ENCODE measurements around the gene TMEM154. TPM values are rescaled to one million over a fixed set of nuclear protein-coding genes. Genes with fewer than 3 reads are reported as not detected.

TMEM154 gene
- total RNA-seq, 3 donors from 2014 or later (not counting 1 experiment from before 2014, with no cell fraction given), result 9.8 to 45.4 (median 10.5) TPM

DNA sequence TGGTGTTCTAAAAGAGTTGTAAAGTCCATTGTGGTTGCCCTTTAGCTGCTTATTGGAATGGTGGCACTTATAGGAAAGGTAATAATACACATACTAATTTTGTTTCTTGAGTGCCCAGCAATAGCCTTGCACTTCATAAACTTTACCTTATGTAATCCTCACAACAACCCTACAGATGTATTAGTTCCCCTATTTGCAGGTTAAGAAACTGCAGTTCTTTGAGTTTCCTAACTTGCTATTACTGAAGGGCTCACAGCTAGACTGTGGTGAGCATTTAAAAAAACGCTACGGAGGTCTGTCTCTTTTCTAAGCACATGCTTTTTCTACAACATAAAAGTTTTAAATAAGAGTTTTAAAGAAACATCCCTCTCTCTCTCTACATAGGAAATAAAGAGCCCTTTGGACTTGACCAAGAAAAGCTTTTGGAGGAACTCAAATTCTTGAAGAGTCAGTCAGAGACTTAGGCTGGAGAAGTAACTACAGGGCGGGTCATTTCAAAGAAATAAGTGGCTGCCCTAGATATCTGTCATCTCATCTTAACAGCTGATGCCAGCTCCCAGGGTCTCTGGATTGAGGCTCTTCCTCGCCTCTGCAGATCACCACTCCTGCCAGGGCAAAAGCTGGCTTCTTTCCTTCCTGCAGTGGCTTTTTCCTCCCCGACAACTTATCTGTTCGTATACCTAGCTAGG, 101.9 kb downstream of the TMEM154 start:
- no peaks in the 10 kb centered on the region for H3K9me3 ChIP-seq (ENCODE audit: control insufficient read depth, insufficient read depth, low read length)
- no peak overlapping the region for H3K4me3 ChIP-seq (ENCODE audit: low read length)
- Mint-ChIP-seq H3K4me1 (no peaks in the 10 kb centered on the region), H3K27me3 (ENCODE audit: low read depth in 2 of 2) (peaks cover 16 to 46% of the 10 kb centered on the region in 2 donors), H3K36me3 (no peaks in the 10 kb centered on the region), H3K4me3 (no peak overlapping the region), H3K9me3 (no peaks in the 10 kb centered on the region), H3K27ac (no peak overlapping the region)
- no peaks in the 10 kb centered on the region for H3K4me1 ChIP-seq (ENCODE audit: control insufficient read depth, insufficient read depth, low read length)
- no peaks in the 10 kb centered on the region for H3K36me3 ChIP-seq (ENCODE audit: control insufficient read depth, insufficient read depth, low read length)
- intact Hi-C loops (cut with micrococcal nuclease), result no loop called here
- peaks cover 2% of the 10 kb centered on the region for H3K27me3 ChIP-seq (ENCODE audit: control insufficient read depth, insufficient read depth, low read length)
- ATAC-seq, result no peak
- TF ChIP-seq, protein P1, sequence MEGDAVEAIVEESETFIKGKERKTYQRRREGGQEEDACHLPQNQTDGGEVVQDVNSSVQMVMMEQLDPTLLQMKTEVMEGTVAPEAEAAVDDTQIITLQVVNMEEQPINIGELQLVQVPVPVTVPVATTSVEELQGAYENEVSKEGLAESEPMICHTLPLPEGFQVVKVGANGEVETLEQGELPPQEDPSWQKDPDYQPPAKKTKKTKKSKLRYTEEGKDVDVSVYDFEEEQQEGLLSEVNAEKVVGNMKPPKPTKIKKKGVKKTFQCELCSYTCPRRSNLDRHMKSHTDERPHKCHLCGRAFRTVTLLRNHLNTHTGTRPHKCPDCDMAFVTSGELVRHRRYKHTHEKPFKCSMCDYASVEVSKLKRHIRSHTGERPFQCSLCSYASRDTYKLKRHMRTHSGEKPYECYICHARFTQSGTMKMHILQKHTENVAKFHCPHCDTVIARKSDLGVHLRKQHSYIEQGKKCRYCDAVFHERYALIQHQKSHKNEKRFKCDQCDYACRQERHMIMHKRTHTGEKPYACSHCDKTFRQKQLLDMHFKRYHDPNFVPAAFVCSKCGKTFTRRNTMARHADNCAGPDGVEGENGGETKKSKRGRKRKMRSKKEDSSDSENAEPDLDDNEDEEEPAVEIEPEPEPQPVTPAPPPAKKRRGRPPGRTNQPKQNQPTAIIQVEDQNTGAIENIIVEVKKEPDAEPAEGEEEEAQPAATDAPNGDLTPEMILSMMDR (IDR thresholded peaks at IDR 0.05), result no peak
- DNase-seq, result no peak
- H3K27ac ChIP-seq (ENCODE audit: low read length), result no peak overlapping the region
- 81% methylated on average over 4 of the region's 6 CpGs for WGBS (ENCODE audit: insufficient coverage)

DNA sequence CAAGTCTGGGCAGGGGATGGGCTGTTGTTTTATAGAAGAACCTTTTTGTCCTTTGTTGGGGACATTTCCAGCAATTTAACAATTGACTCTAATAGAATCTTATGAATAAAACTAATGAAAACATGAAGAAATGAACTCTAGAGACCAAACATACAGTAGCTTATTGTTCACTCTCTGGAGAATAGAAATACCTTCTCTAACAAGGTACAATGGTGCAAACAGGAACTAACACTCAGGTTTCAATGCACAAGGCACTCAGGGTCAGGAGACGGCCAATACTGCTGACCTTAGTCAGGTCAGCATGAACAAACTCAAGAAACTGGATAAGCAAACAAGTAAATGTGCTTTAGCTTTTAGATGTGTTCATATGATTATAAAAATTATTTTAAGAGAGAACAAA, 104.3 kb downstream of the TMEM154 start:
- Histone ChIP-seq H3K36me3 (ENCODE audit: control insufficient read depth, insufficient read depth, low read length) (no peaks in the 10 kb centered on the region), H3K27me3 (ENCODE audit: control insufficient read depth, insufficient read depth, low read length) (peaks cover 4% of the 10 kb centered on the region), H3K4me3 (ENCODE audit: low read length) (no peak overlapping the region), H3K27ac (ENCODE audit: low read length) (no peak overlapping the region), H3K4me1 (ENCODE audit: control insufficient read depth, insufficient read depth, low read length) (no peaks in the 10 kb centered on the region), H3K9me3 (ENCODE audit: control insufficient read depth, insufficient read depth, low read length) (no peaks in the 10 kb centered on the region)
- H3K36me3 Mint-ChIP-seq, result no peaks in the 10 kb centered on the region
- no peak overlapping the region for H3K27ac Mint-ChIP-seq
- no peak for DNase-seq
- no peaks in the 10 kb centered on the region for H3K4me1 Mint-ChIP-seq
- intact Hi-C loops (cut with micrococcal nuclease), result no loop called here
- H3K9me3 Mint-ChIP-seq, result no peaks in the 10 kb centered on the region
- peaks cover 19 to 42% of the 10 kb centered on the region in 2 donors for H3K27me3 Mint-ChIP-seq (ENCODE audit: low read depth in 2 of 2)
- no peak overlapping the region for H3K4me3 Mint-ChIP-seq
- 90% methylated on average over 1 of the region's 1 CpG for WGBS (ENCODE audit: insufficient coverage)
- TF ChIP-seq, protein P1 (IDR thresholded peaks at IDR 0.05), result no peak
- no peak for ATAC-seq

DNA sequence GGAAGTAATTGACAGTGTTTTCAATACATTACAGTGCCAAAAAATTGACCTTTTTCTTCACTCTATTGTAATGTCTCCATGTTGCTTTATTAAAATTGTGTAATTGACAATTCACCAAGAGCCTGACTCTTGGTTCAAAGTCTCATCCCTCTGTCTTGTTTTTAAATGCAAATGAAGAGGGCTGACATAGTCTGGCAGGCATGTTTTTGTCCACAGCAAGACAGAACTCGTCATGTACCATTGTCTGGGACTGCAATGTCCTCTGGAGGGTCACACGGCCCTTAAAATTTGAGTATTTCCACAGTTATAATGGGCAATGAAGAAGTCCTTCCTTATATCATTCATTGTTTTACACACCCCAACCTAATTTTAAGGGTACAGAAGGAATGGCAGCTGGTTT, 105.9 kb downstream of the TMEM154 start:
- peaks cover 14 to 36% of the 10 kb centered on the region in 2 donors for H3K27me3 Mint-ChIP-seq (ENCODE audit: low read depth in 2 of 2)
- 79% methylated on average over 1 of the region's 2 CpGs for WGBS (ENCODE audit: insufficient coverage)
- H3K36me3 ChIP-seq (ENCODE audit: control insufficient read depth, insufficient read depth, low read length), result no peaks in the 10 kb centered on the region
- no peaks in the 10 kb centered on the region for H3K36me3 Mint-ChIP-seq
- intact Hi-C loops (cut with micrococcal nuclease), result no loop called here
- H3K27ac ChIP-seq (ENCODE audit: low read length), result no peak overlapping the region
- H3K9me3 Mint-ChIP-seq, result no peaks in the 10 kb centered on the region
- H3K4me1 ChIP-seq (ENCODE audit: control insufficient read depth, insufficient read depth, low read length), result no peaks in the 10 kb centered on the region
- H3K4me1 Mint-ChIP-seq, result no peaks in the 10 kb centered on the region
- DNase-seq (no peak), ATAC-seq (no peak)
- H3K4me3 ChIP-seq (ENCODE audit: low read length), result no peak overlapping the region
- H3K27ac Mint-ChIP-seq, result no peak overlapping the region
- H3K9me3 ChIP-seq (ENCODE audit: control insufficient read depth, insufficient read depth, low read length), result no peaks in the 10 kb centered on the region
- peaks cover 4% of the 10 kb centered on the region for H3K27me3 ChIP-seq (ENCODE audit: control insufficient read depth, insufficient read depth, low read length)
- H3K4me3 Mint-ChIP-seq, result no peak overlapping the region
- TF ChIP-seq, protein P1 (IDR thresholded peaks at IDR 0.05), result no peak

Data from natural killer cell (primary cell).